Measurements from ENCODE around the gene WNK2.

The WNK2 gene

DNA sequence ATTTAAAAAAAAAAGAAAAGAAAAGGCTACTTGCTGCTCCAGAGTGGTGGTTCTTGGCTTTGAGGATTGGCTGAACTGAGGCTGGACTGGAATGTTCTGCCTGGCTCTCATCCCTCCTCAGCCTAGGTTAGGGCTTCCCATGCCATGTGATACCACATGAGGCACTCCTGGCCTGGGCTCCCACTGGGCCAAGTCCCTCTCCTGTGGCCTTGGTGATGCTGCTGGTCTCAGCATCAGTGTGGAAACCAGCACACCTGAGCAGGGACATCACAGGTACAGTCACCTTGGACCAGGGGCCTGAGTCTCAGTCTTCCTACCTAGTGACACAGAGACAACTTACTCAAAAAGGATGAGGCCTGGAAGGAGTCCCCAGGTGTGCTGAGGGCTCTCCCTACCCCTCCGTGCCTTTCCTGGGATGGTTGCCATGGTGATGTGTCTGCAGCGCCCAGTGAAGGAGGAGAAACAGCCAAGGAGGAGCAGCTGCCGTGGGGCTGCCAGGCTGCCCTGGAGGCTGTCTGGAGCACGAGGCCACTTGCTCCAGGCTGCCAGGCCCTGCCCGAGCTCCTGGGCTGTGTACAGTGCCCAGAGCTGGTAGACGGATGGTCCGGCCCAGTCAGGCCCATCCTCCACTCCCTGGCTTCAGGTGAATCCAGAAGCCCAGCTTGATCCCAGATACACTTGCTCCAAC is 71.0 kb downstream of the WNK2 start:
- DNase-seq (ENCODE audit: low spot score): no peak

DNA sequence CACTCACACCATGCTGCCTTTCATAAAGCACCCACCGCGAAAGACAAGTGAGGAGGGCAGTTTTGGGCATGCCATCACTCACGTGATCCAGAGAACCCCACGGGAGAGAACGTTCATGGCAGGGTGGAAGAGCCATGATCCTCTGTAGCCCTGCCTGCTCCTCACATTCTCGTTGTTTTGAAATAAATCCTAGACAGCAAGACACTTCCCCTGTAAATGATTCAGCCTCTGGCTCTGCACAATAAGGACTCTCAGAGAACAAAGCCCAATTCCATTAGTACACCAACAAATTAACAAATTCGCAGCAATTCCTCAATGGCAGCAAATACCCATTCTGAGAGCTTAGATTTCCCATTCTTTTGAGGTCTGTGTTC is 71.5 kb downstream of the WNK2 start:
- DNase-seq (ENCODE audit: low spot score): no peak

DNA sequence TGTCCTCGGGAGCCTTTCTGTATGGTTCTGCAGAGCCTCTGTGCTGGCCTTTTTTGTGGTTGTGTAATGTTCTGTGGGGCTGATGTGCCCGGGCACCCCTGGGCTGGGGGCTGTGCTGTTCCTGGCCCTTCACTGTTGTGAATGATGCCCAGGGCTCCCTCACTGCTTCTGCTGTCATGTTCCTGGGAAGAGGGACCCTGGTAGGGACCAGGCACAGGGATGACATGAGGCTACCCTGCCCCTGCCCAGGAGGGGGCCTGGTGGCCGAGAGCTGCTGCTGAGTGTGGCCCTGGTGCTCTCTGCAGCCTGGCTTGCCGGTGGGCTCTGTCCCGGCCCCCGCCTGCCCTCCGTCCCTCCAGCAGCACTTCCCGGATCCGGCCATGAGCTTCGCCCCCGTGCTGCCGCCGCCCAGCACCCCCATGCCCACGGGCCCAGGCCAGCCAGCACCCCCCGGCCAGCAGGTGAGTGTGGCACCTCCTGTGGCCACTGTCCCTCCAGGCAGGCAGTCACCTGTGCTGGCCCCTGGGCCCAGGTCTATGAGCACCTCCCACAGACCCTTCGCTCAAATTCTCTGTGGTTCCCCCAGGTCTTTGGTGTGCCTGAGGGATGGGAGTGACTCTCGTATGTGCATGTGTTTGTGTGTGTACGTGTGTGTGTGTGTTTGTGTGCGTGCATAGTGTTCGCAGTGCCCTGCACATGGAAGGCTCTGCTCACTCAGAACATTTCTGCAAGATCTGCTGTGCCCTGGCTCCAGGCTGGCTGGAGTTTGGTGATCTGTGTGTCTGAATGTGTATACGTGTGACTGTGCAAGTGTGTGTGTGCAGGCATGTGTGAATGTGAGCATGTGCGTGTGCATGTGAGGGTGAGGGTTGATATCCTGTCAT is 72.3 kb downstream of the WNK2 start:
- DNase-seq (ENCODE audit: low spot score): no peak

DNA sequence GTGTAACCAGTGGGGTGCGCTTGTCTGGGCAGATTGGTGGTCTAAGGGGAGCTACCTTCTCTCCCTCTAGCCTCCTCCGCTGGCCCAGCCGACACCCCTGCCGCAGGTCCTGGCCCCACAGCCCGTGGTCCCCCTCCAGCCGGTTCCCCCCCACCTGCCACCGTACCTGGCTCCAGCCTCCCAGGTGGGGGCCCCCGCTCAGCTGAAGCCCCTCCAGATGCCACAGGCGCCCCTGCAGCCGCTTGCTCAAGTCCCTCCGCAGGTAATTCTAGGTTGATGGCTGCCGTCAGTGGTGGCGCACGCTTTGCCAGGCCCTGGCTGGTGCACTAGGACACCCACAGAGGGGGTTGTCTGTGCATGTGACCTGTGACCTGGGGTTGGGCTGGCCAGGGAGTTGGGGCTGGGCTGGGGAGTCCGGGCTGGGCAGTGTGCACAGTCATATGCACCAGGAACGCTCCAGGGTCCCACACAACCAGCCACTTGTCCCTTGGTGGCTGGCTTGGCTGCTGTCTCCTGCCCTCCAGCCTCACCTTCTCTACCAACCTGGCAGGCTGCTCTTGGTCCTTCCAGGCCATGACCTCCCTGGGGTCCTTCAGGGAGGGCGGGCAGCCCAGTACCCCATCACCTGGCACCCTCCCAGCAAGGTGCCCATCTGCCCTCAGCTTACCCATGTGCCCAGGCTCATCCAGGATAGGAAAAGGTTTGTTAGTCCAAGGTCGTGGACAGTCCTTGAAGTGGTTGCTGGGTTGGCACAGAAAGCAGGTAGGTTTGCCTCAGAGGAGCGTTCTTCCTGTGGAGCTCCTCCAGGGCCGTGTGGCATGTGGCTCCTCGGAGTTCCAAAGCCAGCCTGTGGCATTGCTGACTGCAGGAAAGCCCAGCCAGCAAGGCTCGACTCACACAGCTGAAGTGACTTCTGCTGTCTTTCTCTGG is 73.2 kb downstream of the WNK2 start:
- DNase-seq (ENCODE audit: low spot score): no peak

DNA sequence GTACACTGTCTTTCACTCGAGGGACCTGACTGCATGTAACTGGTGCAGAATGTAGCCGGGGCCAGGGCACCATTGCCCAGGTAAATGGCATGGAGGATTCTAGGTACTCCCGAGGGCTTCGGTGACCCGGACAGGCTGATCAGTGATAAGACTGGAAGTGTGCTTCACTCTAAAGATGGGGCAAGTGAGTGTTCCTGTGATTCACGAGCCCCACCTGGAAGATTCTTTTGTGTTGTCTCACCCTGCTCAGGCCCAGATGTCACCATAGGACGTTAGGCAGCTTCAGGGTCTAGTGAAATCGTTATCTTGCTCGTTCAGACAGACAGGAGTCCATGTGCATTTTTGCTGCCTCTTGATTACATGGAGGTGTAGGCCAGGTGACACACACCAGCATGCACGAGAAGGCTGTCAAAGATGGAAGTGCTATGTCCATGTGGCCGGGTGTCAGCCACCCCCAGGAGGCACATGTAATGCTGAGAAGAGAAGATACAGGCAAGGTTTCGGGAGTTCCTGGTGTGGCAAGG is 73.9 kb downstream of the WNK2 start:
- no peak for DNase-seq (ENCODE audit: low spot score)

DNA sequence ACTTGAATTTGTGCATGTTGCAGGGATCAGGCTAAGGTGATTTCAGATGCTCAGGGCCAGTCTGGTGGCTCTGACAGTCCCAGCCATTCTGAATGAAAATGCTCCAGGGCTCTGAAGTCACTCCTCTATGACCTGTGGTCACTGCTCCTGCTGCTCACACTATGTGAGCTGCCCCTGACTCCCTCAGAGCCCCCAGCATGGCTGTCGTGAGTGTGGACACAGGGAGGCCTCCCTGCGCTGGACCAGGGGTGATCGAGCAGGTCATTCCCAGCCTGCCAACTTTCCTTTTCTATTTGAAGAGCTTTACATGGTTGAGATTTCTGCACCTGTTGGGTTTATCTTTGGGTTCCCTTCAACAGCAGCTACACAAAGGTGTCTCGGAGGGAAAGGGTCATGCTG is 74.5 kb downstream of the WNK2 start:
- DNase-seq (ENCODE audit: low spot score): no peak

DNA sequence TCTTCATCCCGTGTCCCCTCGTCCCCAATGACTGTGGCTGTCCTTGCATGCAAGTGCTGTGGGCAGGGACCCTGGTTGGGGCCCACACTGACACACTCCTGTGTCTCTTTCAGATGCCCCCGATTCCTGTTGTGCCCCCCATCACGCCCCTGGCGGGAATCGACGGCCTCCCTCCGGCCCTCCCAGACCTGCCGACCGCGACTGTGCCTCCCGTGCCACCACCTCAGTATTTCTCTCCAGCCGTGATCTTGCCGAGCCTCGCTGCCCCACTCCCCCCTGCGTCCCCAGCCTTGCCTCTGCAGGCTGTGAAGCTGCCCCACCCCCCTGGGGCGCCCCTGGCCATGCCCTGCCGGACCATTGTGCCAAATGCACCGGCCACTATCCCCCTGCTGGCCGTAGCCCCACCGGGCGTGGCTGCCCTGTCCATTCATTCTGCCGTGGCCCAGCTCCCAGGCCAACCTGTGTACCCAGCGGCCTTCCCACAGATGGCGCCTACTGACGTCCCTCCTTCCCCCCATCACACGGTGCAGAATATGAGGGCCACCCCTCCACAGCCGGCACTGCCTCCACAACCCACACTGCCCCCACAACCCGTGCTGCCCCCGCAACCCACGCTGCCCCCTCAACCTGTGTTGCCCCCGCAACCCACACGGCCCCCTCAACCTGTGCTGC is 75.0 kb downstream of the WNK2 start:
- DNase-seq (ENCODE audit: low spot score): no peak

DNA sequence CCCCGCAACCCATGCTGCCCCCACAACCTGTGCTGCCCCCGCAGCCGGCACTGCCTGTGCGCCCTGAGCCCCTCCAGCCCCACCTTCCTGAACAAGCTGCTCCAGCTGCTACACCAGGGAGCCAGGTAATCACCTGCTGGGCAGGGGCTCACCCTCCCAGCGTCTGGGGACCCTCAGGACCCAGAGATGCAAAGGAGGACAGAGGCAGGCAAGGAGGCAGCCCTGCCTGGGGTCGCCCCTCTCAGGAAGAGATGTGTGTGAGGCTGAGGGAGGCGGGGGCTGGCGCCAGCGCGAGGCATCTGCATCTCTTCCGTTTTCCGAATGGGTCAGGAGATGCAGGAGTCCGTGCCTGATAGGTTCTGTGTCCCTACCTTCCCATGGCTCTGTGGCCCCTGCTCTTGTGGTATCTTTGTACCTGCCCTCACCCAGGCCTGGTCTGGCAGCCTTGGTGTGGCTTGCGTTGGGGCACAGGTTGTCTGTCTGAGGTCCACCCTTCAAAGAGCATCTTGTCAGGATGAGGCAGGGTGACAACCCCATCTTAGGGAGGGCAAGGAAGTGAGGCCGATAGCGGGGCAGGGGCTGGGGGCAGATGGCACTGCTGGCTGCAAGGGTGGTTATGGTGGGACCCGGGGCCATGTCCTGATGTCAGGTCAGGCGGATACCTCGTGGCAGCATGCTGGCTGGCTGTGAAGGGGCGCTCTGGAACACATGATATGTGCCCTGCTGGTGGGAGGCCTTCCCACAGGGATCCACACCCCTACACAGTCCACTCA is 75.7 kb downstream of the WNK2 start:
- no peak for DNase-seq (ENCODE audit: low spot score)

DNA sequence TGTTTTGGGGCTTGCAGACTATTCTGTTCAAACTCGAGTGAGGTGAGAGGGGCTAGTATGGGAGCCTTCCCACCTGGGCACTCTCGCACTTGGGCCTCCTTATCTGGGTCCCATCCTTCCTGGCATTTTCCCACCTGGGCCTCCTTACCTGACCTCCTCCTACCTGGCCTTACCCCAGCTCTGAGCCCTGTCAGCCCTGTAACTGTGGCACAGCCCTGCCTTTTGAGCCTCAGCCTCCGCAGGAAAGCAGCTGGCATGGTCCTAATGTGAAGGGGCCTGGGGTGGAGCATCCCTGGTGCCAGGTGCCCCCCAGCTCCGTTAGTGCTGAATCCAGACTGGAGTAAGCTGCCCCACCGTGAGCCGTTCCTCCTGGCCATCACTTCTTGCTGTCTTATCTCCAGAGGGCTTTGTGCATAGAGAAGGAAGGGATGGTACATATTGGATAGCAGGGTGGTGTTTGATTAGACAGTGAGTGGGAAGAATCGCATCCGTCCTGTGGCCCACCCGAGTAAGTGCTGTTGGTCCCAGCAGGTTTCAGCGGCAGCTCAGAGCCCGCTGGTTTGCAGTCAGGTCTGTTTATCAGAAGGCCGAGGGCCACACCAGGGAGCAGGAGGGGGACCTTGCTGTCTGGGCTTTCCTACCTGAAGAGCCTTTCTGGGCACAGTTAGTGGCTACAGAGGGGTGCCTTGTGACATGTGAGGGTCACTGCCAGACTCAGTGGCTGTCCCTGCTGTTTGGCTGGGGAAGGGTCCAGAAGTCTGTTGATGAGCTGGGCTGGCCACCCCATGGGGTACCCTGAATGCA is 76.5 kb downstream of the WNK2 start:
- DNase-seq (ENCODE audit: low spot score): no peak

DNA sequence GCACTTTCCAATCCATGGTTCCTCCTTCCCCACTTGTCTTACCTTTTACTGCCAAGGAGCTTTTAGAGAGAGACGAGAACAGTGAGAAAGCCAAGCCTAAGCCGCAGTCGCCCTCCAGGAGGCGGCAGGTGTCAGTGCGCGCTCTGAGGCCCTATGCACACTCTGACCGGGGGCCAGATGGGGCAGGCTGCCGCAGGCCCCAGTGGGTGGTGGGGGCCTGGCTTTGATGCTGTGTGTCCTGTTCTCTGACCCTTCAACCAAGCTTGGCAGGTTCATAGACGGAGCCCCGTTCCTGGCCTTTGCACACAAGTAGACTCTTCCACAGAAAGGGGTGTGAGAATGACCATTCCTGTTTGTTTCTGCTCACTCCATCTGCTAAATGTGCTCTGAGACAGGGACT is 77.3 kb downstream of the WNK2 start:
- DNase-seq (ENCODE audit: low spot score): no peak

DNA sequence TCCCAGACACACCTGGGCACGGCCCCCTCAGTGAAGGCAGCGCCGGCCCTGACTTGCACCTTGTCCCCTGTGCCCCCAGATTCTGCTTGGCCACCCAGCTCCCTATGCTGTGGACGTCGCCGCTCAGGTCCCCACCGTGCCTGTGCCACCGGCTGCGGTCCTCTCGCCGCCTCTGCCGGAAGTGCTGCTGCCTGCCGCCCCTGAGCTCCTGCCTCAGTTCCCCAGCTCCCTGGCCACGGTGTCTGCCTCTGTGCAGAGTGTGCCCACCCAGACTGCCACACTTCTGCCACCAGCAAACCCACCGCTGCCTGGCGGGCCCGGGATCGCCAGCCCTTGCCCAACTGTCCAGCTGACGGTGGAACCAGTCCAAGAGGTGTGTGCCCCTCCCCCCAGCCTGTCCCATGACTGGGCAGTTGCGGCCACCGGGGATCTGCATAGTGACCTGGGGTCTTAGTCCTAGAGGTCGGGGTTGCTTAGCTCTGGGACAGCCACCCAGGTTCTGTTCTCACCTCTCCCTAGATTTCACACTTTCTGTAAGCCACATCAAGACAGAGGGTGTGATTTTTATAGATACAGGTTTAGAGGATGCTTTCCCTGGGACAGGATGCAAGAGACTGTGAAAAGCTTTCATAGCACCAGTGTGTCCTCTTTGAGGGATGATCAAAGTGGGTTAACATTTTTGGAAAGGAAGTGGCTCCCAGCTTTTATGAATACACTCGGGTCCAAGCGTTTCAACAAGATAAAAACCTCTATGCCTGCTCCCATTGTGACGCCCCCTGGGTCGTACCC is 78.0 kb downstream of the WNK2 start:
- no peak for DNase-seq (ENCODE audit: low spot score)

DNA sequence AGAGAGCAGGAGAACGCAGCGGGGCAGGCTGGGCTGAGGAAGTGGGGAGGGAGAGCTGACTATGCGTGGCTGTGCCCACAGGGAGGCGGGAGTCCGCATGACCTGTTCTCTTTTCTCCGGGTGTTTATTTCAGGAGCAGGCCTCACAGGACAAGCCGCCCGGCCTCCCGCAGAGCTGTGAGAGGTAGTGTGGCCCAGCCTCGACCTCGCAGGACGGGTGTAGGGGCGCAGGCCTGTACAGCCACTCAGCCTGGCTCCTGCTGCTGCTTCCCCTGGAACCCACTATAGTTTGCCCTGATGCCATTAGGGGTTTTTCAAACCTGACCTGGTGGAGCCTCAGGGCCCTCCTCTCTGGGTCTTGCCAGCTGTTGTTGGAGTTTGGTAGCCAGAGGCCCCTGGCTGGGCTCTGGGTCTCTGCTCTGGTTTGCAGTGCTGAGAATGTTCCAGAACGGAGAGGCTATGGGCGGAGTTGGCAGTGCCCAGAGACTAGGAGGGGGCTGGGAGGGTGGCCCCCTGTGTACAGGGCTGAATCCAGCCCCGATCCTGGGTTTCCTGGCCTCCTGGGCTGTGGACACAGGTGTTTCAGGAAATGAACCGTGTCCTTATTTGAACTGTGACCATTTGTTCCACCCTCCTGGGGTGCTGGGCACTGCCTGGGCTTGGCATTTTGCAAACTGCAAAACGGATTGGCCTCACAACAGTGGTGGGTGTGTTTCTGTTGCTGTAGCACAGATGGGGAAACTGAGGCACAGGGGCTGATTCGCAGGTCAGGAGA is 78.8 kb downstream of the WNK2 start:
- DNase-seq (ENCODE audit: low spot score): no peak

DNA sequence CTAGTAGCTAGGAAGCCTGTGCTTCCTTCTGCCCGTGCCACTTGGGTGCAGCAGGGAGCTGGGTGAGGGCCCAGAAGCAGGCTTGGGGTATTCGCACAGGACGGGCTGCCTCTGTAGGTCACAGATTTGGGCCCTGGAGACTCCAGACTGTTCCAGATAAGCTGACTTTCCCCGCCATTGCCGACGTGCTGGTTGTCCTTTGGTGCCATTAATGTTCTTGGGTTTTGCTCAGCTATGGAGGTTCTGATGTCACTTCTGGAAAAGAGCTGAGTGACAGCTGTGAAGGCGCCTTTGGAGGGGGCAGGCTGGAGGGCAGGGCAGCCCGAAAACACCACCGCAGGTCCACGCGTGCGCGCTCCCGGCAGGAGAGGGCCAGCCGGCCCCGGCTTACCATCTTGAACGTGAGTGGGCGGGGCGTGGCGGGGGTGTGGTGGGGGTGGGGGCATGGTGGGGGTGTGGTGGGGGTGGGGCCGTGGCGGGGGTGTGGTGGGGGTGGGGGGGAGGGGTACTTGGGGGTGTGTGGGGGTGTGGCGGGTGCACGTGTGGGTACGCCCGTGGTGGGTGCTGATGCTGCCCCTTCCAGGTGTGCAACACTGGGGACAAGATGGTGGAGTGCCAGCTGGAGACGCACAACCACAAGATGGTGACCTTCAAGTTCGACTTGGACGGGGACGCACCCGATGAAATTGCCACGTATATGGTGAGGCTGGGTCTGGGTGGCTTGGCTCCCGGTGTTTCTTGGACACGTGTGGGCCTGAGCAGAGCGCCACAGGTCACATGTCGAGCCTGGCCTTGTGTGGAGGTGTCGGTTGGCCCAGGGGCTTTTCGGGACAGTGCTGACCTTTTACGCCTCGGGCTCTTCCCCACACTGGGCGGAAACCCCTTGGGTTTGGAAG is 79.6 kb downstream of the WNK2 start:
- DNase-seq (ENCODE audit: low spot score): no peak

DNA sequence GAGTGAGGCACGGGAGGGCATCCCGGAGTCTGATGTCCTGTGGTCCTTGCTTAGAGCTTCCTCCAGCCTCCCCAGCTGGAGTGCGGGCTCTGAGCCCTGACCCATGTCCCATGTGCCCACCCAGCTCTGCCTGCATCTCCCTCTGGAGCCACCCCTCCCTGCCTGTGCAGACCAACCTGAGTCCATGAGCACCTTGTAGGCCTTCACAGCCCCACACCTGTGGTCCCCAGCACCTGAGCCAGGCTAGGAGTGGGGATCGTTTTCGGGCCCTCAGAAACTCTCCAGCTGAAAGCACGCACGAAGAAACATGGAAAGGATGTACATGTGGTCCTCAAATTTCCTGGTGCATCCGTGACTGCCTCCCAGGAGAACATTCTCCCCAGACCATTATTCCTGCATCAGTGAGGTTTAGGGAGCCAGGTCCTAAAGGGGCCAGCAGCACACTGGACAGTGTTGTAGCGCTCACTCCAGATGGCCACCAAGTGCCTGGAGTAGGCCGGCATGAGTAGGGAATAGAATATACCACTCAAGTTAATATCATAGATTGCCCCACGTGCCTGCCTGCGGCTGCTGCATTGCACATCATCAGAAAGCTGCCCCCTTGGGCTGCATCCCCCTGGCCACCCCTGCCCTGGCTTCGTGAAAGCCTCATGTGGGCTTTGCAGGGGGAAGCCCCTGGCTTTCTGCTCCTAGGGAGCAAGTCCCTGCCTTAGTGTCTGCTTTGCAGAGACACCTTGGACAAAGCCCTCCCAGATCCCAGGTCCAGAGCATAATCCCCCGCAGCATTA is 80.6 kb downstream of the WNK2 start:
- no peak for DNase-seq (ENCODE audit: low spot score)

DNA sequence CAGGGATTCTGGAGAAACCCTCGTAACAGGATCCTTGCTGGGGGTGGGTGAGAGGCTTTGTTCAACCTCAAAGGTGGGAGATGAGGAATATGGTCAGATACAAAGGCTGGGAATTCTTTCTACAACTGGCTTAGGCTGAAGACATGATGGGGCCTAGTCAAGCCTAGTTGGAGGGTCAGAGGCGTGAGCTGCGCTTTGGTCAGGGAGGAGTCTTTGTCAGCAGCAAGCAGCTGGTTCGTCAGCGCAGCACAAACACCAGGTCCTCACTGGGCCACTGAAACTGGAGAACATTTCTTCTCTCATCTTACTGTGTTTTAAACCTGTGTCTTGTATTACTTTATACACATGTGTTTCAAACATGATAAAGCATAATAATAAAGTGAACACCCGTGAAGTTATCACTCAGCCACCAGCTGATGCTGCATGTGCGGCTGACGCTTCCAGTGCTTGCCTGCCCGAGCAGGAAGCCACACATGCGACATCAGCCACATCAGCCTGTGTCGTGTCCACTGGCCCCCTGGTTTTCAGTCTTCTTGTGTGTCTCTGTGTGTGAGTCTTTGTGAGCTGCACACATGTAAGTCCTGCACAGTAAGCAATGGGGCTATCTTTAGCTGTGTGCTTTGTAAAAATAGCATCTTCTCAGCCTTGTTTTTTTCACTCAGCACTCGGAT is 81.5 kb downstream of the WNK2 start:
- no peak for DNase-seq (ENCODE audit: low spot score)

DNA sequence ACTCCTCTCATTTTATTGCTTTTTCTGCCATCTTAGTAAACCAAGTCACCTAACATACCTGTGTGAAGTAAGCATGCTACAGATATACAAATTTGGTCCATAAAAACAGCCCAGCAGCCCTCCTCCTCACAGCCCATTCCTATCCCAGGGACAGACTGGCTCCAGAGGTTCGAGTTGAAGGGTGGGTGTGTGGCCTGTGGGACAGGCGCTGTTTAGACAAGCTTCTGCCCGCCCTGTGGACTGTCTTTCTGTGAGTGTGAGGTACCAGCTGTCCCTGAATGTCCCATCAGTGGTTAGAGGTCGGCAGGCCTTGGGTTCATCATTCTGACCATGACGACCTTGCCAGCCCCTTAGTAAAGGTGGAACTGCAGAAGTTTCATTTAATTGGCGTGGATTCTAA is 82.0 kb downstream of the WNK2 start:
- no peak for DNase-seq (ENCODE audit: low spot score)
